ENCODE data around the gene ITGB5. TPM values are rescaled to one million over a fixed set of nuclear protein-coding genes. Genes with fewer than 3 reads are reported as not detected.

Gene ITGB5
- total and polyA plus RNA-seq, 2 donors (not counting 1 experiment from before 2014, with no cell fraction given) = 0.15 to 0.54 TPM

DNA sequence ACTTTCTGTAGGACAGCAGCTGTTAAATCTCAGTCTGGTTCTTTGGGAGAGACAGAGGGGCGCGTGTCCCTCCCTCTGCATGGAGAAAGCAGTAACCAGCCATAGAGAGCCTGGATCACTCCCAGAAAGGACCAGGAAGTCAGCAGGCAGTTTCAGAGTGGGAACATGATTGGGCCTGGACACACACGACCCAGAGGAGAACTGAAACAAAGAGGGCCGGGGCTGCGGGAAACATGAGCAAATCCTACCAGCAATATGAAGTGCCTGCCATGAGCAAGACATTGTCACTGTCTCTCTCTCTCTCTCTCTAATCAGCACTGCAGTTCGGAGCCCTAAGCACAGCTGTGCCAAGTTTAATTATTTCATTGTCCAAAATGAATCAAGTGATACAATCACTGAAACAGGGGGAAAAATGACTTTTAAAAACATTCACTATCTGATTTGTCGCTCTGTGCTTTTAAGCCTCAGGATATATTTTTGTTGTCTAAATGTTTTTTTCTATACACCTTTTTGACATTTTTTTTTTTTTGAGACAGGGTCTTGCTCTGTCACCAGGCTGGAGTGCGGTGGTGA is 29.8 kb upstream of the ITGB5 start:
- Histone ChIP-seq H2AFZ (ENCODE audit: insufficient read depth, low read depth, low read length, poor library complexity, severe bottlenecking) (no peak overlapping the region), H3K4me3 (ENCODE audit: control extremely low read depth in 1 of 5, extremely low read depth in 1 of 5, insufficient read depth in 1 of 5, low read depth in 2 of 5, low read length in 4 of 5) (no peak overlapping the region), H3K9ac (ENCODE audit: low read length) (no peak overlapping the region), H3K4me2 (replicated peaks; ENCODE audit: low read depth, low read length, poor library complexity, severe bottlenecking) (no peak overlapping the region), H3K36me3 (replicated peaks in 1 of 2; ENCODE audit: control extremely low read depth in 1 of 2, control insufficient read depth in 1 of 2, extremely low read depth in 1 of 2, insufficient read depth in 2 of 2, low read length in 1 of 2) (no peaks in the 10 kb centered on the region), H3K9me3 (ENCODE audit: control extremely low read depth in 1 of 3, control insufficient read depth in 2 of 3, insufficient read depth in 1 of 3, low read length in 2 of 3) (no peaks in the 10 kb centered on the region), H3K27me3 (replicated peaks in 1 of 4; ENCODE audit: control extremely low read depth in 1 of 4, control insufficient read depth in 3 of 4, insufficient read depth in 4 of 4, low read length in 3 of 4) (peaks cover 0 to 4% (median 1%) of the 10 kb centered on the region in 4 experiments), H3K4me1 (ENCODE audit: control insufficient read depth in 2 of 2, insufficient read depth in 2 of 2, low read length in 2 of 2) (no peaks in the 10 kb centered on the region), H3K27ac (ENCODE audit: low read length in 2 of 2) (no peak overlapping the region), H4K20me1 (ENCODE audit: control insufficient read depth, insufficient read depth, low read length, poor library complexity, severe bottlenecking) (no peaks in the 10 kb centered on the region), H3K79me2 (ENCODE audit: control insufficient read depth, insufficient read depth, low read length) (no peaks in the 10 kb centered on the region)
- DNase-seq = no peak
- CTCF ChIA-PET = interaction anchor here (1.1 kb wide), 1 partner anchor 16 kb away, joined by 3 read pairs; no protein-coding TSS in a partner anchor
- H3K27me3 Mint-ChIP-seq = peaks cover 24% of the 10 kb centered on the region
- TF ChIP-seq, protein P1, sequence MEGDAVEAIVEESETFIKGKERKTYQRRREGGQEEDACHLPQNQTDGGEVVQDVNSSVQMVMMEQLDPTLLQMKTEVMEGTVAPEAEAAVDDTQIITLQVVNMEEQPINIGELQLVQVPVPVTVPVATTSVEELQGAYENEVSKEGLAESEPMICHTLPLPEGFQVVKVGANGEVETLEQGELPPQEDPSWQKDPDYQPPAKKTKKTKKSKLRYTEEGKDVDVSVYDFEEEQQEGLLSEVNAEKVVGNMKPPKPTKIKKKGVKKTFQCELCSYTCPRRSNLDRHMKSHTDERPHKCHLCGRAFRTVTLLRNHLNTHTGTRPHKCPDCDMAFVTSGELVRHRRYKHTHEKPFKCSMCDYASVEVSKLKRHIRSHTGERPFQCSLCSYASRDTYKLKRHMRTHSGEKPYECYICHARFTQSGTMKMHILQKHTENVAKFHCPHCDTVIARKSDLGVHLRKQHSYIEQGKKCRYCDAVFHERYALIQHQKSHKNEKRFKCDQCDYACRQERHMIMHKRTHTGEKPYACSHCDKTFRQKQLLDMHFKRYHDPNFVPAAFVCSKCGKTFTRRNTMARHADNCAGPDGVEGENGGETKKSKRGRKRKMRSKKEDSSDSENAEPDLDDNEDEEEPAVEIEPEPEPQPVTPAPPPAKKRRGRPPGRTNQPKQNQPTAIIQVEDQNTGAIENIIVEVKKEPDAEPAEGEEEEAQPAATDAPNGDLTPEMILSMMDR (IDR thresholded peaks at IDR 0.05) = no peak
- no peaks in the 10 kb centered on the region for H3K4me1 Mint-ChIP-seq
- intact Hi-C loops (cut with micrococcal nuclease) = no loop called here
- H3K27ac Mint-ChIP-seq = no peak overlapping the region
- POLR2A ChIA-PET = no interaction called here
- no peak overlapping the region for H3K4me3 Mint-ChIP-seq
- WGBS (ENCODE audit: insufficient coverage) = 88% methylated on average over 6 of the region's 8 CpGs
- ATAC-seq (ENCODE audit: low read depth) = no peak
- H3K9me3 Mint-ChIP-seq (ENCODE audit: insufficient read depth) = no peaks in the 10 kb centered on the region

DNA sequence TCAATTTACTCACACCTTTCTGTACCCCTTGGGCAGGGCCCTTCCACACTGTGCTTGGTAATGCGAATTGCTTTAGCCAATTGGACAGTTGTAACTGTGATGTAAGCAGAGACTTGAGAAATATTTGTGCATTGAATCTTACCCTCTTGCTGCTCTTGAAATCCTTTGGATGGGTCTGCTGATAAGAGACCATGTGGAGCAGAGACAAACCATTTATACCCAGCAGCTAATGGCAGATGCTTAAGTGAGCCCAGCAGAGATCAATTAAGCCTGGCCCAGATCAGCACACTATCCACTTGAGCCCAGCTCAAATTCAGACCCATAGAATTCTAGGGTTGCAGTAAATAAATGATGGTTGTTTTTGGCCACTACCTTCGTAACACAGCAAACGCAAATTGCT is 28.1 kb upstream of the ITGB5 start:
- TF ChIP-seq, protein P1 (IDR thresholded peaks at IDR 0.05) = no peak
- no peak for TF ChIP-seq EZH2 (IDR thresholded peaks at IDR 0.05; ENCODE audit: borderline replicate concordance, insufficient read depth, low read depth, low read length, poor library complexity, severe bottlenecking)
- Histone ChIP-seq H4K20me1 (ENCODE audit: control insufficient read depth, insufficient read depth, low read length, poor library complexity, severe bottlenecking) (no peaks in the 10 kb centered on the region), H3K4me1 (ENCODE audit: control insufficient read depth in 2 of 2, insufficient read depth in 2 of 2, low read length in 2 of 2) (no peaks in the 10 kb centered on the region), H3K36me3 (replicated peaks in 1 of 2; ENCODE audit: control extremely low read depth in 1 of 2, control insufficient read depth in 1 of 2, extremely low read depth in 1 of 2, insufficient read depth in 2 of 2, low read length in 1 of 2) (no peaks in the 10 kb centered on the region), H3K9me3 (ENCODE audit: control extremely low read depth in 1 of 3, control insufficient read depth in 2 of 3, insufficient read depth in 1 of 3, low read length in 2 of 3) (no peaks in the 10 kb centered on the region), H2AFZ (ENCODE audit: insufficient read depth, low read depth, low read length, poor library complexity, severe bottlenecking) (no peak overlapping the region), H3K9ac (ENCODE audit: low read length) (no peak overlapping the region), H3K79me2 (ENCODE audit: control insufficient read depth, insufficient read depth, low read length) (no peaks in the 10 kb centered on the region), H3K27ac (ENCODE audit: low read length in 2 of 2) (no peak overlapping the region), H3K4me2 (replicated peaks; ENCODE audit: low read depth, low read length, poor library complexity, severe bottlenecking) (no peak overlapping the region), H3K4me3 (ENCODE audit: control extremely low read depth in 1 of 5, extremely low read depth in 1 of 5, insufficient read depth in 1 of 5, low read depth in 2 of 5, low read length in 4 of 5) (no peak overlapping the region), H3K27me3 (replicated peaks in 1 of 4; ENCODE audit: control extremely low read depth in 1 of 4, control insufficient read depth in 3 of 4, insufficient read depth in 4 of 4, low read length in 3 of 4) (peaks cover 0 to 9% (median 1%) of the 10 kb centered on the region in 4 experiments)
- CTCF ChIA-PET = no interaction called here
- Mint-ChIP-seq H3K27ac (no peak overlapping the region), H3K27me3 (peaks cover 28% of the 10 kb centered on the region), H3K9me3 (ENCODE audit: insufficient read depth) (no peaks in the 10 kb centered on the region), H3K4me1 (no peaks in the 10 kb centered on the region), H3K4me3 (no peak overlapping the region)
- no CpG with 5 or more reads among the region's 3 CpGs for WGBS (ENCODE audit: insufficient coverage)
- intact Hi-C loops (cut with micrococcal nuclease) = no loop called here
- ATAC-seq (ENCODE audit: low read depth) (no peak), DNase-seq (no peak)
- POLR2A ChIA-PET = no interaction called here
